ENCODE data around the gene ACAD8.

The ACAD8 gene

GRCh38 chr11:134293119-134294113, 40.0 kb downstream of the ACAD8 start:
- Mint-ChIP-seq H3K4me1 (no peaks in the 10 kb centered on the region), H3K27ac (no peak overlapping the region), H3K9me3 (no peaks in the 10 kb centered on the region), H3K4me3 (no peak overlapping the region), H3K36me3 (peaks cover 2% of the 10 kb centered on the region), H3K27me3 (no peaks in the 10 kb centered on the region)
- DNase-seq, result no peak
- CTCF ChIA-PET, result no interaction called here

DNA sequence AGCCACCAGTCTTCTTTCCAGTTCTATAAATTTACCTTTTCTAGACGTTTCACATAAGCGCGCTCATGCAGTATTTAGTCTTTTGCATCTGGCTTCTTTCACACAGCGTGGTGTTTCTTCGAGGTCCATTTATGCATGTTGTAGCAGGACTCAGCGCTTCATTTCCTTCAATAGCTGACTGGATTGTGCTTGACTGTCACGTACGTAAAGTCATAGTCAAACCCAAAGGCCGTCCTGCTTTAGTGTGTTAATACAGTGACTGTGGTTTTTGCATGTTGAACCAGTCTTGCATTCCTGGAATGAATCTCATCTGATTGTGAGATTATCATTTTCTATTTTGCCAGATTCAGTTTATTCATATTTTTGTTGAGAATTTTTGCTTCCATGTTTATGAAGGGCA, 41.3 kb downstream of the ACAD8 start:
- Mint-ChIP-seq H3K4me3 (no peak overlapping the region), H3K36me3 (peaks cover 2% of the 10 kb centered on the region), H3K9me3 (no peaks in the 10 kb centered on the region), H3K27me3 (no peaks in the 10 kb centered on the region), H3K4me1 (no peaks in the 10 kb centered on the region), H3K27ac (no peak overlapping the region)
- CTCF ChIA-PET, result no interaction called here
- DNase-seq, result no peak

- DNase-seq, result no peak
- Mint-ChIP-seq H3K36me3 (peaks cover 7% of the 10 kb centered on the region), H3K27ac (no peak overlapping the region), H3K27me3 (no peaks in the 10 kb centered on the region), H3K9me3 (peaks cover 6% of the 10 kb centered on the region), H3K4me1 (no peaks in the 10 kb centered on the region), H3K4me3 (no peak overlapping the region)
- CTCF ChIA-PET, result no interaction called here
Observed at GRCh38 chr11:134312223-134312622, 58.9 kb downstream of the ACAD8 start.

GRCh38 chr11:134312807-134313206, 59.4 kb downstream of the ACAD8 start:
- H3K27ac Mint-ChIP-seq, result no peak overlapping the region
- H3K4me3 Mint-ChIP-seq, result no peak overlapping the region

GRCh38 chr11:134313379-134313778, 60.0 kb downstream of the ACAD8 start:
- no peak overlapping the region for H3K4me3 Mint-ChIP-seq
- no peak overlapping the region for H3K27ac Mint-ChIP-seq
- no peaks in the 10 kb centered on the region for H3K27me3 Mint-ChIP-seq
- no peak for DNase-seq
- no peaks in the 10 kb centered on the region for H3K4me1 Mint-ChIP-seq
- H3K9me3 Mint-ChIP-seq, result peaks cover 11% of the 10 kb centered on the region
- CTCF ChIA-PET, result no interaction called here
- peaks cover 11% of the 10 kb centered on the region for H3K36me3 Mint-ChIP-seq

More at GRCh38 chr11:134312807-134313206, 59.4 kb downstream of the ACAD8 start:
- CTCF ChIA-PET, result no interaction called here
- DNase-seq, result no peak
- no peaks in the 10 kb centered on the region for H3K27me3 Mint-ChIP-seq
- H3K4me1 Mint-ChIP-seq, result no peaks in the 10 kb centered on the region
- peaks cover 7% of the 10 kb centered on the region for H3K36me3 Mint-ChIP-seq
- peaks cover 11% of the 10 kb centered on the region for H3K9me3 Mint-ChIP-seq

- Mint-ChIP-seq H3K4me3 (no peak overlapping the region), H3K4me1 (no peaks in the 10 kb centered on the region), H3K9me3 (peaks cover 11% of the 10 kb centered on the region), H3K36me3 (peaks cover 12% of the 10 kb centered on the region), H3K27ac (no peak overlapping the region), H3K27me3 (no peaks in the 10 kb centered on the region)
- CTCF ChIA-PET, result no interaction called here
- DNase-seq, result no peak
Observed at GRCh38 chr11:134313821-134314607, 60.6 kb downstream of the ACAD8 start.
